Measurements from ENCODE around the gene BTAF1.

Gene BTAF1

DNA sequence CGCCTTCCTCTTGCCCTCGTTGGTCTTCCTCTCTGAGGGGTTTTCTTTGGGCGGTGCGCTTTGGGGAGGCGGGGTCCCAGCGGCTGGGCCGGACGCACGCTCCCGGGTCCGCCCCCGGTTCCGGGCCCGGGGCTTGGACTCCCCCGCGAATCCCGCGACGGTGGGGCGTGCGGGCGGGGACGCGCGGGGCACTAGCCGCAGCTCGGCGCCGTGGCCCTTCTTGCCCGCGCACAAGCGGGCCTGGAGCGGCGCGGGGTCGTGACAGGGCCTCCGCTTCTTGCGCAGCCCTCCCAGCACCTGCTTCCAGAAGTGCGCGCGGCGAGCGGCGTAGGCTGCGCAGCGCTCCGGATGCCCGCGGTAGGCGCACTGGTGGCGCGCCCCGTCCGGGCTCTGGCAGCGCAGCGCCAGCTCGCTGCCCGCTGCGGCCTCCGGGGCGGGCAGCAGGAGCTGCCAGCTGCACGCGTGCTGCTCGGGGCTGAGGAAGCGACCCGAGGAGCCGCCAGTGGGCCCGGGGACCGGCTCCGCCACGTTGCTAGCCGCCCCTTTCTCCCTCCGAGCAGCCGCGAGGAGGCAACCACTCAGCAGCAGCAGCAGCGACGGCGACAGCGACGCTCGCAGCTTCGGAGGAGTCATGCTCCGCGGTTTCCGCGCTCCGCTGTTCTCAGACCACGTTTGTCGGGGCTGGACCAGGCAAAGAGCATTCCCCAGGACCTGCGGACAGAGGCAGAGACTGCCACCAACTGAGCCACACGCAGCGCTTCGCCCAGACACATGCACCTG, 15.0 kb upstream of the BTAF1 start:
- DNase-seq = peak; percentile 74

DNA sequence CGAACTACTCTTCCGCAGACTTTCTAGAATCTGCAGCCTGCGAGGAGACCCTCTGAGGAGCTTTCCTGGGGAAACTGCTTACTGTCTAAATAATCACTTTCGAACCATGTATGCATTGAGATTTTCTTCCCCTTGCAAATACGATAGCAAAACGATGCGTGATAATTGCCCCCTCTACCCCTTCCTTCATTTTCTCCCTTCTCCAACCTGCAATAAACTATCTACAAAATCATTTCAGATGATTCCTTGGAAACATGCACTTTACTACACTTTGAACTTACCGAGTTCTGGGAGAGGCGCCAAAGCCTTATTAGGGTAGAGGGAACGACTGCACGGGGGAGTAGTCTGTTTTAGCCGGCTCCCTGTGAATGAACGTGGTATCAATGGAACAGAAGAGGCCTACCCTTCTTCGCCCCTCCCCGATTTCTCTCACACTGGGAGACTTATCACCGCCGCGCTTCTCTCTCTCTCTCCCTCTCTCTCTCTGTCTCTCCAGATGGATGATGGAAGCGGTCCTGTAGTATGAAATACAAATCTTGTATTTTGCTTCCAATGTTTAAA, 14.4 kb upstream of the BTAF1 start, which contains the start of gene FGFBP3:
TSS of gene FGFBP3 (minus strand) at position 370 of the 561 bp plus-strand sequence. CDS start 517 bp downstream, outside the sequence.
- peak; percentile 36 for DNase-seq

DNA sequence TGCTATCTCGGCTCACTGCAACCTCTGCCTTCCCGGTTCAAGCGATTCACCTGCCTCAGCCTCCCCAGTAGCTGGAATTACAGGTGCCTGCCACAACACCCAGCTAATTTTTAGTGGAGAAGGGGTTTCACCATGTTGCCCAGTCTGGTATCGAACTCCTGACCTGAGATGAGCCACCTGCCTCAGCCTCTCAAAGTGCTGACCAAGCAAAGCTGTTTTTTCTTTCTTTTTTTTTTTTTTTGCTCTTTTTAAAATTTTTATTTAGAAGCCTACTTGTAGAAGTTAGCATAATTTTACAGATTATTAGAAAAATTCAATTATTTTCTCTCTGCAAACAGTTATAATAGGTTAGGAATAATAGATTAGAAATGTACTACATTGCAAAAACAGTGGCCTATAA, 13.1 kb upstream of the BTAF1 start:
- no peak for DNase-seq

DNA sequence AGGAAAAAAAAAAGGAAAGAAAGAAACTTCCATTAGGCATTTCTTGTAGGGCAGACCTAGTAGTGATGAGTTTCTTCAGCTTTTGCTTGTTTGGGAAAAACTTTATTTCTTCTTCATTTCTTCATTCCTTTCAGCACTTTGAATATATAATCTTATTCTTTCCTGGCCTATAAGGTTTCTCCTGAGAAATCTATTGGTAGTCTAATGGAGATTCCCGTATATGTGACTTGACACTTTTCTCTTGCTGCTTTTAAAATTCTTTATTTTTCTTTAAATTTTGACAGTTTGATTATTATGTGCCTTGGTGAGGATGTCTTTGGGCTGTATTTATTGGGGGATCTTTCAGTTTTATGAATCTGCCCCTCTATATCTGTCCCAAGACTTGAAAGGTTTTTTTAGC, 3.9 kb upstream of the BTAF1 start:
- no peak for DNase-seq

DNA sequence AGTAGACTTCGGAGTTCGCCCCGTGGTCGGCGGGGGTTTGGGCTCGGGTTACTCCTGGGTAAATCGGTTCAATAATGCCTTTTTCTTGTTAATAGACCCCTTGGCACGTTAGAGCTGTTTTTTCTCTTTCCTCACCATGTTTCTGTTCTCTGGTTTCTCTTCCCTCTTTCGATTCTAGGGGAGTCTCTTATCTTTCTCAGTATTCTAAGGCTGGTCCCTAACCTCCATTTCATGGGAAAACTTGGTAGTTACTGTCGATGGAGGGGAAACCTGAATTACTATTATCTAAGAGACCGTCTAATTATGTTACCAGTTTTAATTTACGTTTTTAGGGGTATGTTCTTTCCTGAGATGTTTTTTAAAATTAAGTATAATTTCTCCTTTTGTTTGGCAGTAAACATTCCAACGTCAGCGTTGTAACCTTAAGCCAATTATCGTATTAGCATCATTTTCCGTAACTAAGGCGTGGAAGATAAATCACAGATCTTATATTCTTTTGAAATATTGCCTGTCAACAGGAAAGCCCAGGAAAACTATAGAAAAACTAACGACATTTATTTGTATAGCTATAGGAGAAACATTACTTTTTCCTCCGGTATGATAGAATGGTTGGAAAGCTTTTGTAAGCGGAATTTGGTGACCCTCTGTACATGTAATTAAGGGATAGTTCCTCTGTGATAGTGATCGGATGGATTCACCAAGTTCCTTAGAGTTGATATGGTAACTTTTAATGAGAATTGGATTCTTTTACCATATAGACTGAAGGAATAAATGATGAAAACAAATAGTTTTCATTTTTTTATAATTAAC, 847 bp downstream of the BTAF1 start:
- DNase-seq = no peak

DNA sequence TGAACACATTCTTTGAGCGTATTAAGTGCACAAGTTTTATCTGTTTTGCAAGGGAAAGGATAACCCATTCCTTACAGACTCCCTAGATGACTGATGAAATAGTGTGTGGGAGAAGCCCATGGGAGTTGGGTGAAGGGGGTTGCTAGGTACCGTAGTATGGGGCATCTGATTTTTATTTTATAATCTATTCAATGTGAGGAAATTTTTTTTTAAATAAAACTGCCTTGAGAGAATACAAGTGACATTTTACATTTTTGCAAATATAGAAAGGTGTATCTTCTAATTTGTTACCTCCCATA, 1.4 kb downstream of the BTAF1 start:
- no peak for DNase-seq

DNA sequence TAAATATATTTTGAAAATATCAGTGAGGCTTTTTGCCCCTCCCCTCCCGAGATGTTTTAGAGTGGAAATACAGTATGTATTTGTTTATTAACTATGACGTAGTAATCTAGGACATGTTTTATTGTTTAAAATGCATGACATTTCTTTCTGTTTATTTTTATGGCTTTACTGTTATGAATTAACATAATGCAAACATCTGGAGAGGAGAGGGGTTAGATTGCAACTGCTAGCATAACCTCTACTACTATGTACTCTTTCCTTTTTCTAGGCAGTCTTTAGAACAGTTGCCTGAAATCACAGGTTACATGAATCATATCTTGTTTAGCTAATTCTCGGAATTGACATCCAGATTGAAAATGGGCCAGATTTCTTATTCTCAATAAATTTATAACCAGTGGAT, 7.4 kb downstream of the BTAF1 start:
- no peak for DNase-seq

DNA sequence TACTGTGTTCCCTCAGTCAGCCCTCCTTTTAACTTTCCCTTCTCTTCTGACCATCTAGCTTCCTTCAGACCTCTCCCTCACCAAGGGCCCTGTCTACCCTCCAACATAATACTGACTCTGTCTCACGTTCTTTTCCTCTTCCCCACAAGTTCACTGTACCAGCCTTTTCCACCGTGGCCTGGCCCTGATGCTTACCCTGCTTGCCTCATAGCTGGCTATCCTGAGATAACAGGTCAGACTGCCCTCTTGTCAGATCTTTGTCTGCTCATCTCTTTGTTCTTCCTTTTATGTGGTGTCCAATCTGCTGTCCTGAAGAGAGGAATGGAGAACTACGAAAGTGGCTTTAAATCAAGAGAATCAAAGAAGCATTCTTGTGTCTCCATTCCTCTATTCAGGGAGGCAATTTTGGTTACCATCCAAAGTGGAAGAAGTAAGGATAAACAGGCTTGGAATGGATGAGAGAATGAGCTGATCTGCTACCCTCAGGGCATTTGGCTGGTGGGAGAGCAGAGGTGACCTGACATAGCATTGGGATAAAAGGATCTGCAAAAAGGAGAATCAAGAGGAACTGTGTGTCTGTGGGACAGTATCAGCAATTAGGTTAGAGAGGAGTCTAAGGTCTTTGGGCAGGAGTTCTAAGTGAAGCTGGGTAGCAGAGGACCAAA, 8.1 kb downstream of the BTAF1 start:
- DNase-seq = no peak

DNA sequence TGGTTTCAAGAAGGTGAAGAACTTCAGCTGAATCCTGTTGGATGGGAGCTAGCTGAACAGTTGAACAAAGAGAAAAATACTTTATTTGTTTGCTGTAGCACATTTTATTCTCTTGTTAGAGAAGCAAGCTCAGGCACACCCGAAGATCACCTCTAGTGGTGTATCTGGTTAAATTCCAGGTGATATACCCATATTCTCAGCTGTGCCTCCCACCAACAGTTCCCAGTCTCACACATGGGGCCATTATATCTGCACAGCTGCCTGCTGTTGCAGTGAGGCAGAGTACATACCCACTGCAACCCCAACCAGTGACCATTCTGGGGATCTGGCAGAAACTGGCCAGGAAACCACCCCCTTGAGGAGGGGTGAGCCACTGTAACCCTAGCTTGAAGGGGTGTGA, 9.2 kb downstream of the BTAF1 start:
- no peak for DNase-seq

DNA sequence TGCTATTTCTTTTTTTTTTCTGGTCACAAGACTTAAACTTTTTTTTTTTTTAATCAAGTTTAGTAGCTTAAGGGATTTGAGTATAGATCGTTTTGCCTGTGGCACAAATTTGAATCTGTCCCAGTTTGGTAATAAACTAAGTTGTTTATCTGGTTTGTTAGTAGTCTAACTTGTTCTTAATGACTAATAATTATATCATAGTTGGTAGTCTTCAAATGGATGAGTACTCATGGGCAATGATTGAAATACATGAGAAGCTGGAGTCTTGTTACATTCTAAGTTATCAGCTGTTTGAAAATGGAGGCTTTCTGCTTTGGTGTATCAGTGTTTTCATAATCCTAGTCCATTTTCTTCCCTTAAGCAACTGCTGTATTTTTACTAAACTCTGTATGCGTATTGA, 12.3 kb downstream of the BTAF1 start:
- DNase-seq = no peak

DNA sequence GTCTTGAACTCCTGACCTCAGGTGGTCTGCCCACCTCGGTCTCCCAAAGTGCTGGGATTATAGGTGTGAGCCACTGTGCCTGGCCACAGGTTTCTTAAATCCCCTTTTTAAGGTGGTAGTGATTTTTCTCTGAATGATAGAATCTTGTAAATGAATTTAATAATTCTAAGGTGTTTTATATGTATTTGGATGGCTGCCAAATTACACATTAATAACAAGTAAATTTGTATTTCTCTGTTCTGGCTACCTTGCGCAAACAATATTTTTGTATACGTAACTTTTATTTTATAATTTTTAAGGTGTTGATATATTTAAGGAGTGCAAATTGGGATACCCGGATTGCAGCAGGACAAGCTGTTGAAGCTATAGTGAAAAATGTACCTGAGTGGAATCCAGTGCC, 16.1 kb downstream of the BTAF1 start:
- DNase-seq = no peak

DNA sequence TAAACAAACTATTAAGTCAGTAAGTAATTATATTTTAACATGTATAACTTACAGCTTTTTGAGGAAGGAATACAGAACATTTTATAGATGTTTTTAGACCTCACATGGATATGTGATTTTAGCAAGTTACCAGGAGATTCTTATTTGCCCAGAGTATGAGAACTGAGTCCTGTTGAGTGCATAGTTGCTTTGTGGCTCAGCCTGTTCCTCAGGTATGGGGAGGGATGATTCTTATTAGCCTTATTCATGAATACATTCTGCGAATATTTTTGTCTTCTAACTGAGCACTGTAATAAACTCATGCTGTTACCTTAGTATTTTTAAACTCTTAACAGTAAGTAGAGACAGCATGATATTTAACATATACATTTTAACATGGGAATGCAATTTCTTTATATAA, 17.9 kb downstream of the BTAF1 start:
- DNase-seq = no peak

DNA sequence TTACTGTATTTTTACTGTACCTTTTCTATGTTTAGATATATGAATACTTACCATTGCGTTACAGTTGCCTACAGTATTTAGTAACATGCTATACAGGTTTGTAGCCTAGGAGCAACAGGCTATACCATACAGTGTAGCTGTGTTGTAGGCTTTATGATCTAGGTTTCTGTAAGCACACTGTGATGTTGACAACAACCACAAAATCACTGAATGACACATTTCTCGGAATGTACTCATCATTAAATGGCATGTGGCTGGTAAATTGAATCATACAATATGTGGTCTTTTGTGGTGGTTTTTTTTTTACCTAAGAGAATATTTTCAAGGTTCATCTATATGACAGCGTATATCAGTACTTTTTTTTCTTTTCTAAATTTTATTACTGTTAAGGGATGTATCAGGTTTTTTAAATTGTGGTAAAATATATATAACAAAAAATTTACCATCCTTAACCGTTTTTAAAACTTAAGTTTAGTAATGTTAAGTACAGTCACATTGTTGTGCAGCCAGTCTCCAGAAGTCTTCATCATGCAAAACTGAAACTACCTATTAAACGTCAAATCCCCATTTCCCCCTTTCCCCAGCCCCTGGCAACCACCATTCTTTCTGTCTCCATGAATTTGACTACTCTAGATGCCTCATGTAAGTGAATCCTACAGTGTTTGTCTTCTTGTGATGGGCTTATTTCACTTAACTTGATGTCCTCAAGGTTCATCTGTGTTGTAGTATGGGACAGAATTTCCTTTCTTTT, 21.5 kb downstream of the BTAF1 start:
- DNase-seq = peak; percentile 25

DNA sequence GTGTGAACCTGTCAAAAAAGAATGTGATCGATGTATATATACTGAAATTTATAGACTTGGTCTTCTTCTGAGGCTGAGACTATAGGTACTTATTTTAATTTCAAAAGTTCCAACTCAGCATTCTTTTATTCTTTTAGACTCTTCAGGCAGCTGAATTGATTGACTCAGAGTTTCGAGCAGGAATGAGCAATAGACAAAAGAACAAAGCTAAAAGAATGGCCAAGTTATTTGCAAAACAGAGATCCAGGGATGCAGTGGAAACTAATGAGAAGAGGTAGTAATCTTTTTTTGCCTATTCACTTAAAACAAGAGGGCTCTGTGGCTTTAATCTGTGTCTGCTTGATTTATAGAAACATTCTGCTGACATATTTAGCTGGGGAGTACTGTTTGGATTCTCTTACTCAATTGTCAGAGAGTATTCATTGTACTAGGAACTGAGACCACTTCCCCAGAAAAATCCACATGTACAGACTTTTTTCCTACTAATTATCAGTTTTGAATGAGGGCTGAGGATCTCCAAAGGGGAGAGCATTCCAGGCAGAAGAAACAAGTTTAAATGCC, 30.1 kb downstream of the BTAF1 start:
- DNase-seq = no peak

DNA sequence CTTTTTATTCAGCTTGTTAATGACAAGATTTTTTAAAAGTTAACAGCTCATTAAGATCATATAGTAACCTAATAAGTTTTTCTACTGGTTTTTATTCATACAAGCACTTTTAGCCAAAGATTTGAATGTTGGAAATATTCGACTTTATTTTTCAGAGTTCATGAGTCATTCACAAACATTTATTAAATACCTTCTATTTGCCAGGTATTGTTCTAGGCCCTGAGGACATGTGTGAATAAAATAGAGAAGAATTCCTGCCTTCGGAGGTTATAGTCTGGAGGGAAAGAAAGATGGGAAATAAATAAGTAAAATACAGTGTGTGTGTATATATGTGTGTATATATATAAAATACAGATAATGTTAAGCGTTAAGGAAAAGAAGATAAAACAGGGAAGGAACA, 31.5 kb downstream of the BTAF1 start:
- no peak for DNase-seq

DNA sequence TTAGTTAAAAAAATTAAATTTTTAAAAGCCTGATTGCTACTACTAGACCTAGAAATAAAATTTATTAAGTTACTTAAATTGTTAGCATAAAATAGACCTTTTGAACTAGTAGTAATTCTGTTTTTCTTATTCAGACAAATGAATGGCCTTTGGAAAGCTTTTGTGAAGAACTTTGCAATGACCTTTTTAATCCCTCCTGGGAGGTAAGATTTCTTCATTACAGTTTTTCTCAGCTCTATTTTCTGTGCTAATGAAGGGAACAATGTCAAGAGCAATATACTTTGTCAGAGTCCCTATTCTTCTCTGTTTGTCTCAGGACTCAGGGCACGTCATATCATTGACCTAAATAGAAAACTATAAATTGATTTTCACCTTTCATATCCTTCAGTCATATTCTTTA, 33.5 kb downstream of the BTAF1 start:
- no peak for DNase-seq

DNA sequence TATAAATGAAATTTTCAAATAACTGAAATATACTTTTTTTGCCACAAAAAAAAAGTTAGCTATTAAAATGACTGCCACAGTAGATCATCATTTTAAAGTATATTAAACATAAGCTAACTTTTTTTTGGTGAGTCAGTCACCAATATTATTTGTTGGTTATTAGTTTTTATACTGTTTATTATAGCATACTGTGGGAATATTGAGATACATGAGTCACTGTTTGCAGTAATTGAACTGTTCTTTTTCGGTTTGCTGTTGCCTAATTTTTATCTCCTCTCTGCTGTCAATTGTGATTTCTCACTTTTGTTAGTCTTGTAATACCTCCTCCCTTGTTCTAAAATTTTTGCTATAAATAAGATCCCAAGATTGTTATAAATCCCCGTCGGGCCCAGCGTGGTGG, 45.7 kb downstream of the BTAF1 start:
- no peak for DNase-seq

DNA sequence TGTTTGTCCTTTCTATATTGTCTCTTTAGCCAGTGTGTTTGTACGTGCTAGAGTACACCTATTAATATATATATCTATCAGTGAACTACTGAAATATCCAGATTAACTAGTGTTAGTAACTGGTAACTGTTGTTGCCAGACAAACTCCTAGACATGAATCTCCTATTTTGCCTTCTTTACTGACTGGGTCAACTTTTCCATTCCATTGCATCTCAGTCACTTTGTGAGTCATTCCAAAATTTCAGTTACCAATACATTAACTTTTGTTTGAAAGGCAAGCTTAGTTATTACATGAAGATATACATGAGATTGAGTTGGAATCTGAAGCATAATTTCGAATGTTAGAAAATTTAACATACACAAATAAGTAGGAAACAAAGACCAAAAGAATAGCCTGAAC, 51.4 kb downstream of the BTAF1 start:
- DNase-seq = no peak

DNA sequence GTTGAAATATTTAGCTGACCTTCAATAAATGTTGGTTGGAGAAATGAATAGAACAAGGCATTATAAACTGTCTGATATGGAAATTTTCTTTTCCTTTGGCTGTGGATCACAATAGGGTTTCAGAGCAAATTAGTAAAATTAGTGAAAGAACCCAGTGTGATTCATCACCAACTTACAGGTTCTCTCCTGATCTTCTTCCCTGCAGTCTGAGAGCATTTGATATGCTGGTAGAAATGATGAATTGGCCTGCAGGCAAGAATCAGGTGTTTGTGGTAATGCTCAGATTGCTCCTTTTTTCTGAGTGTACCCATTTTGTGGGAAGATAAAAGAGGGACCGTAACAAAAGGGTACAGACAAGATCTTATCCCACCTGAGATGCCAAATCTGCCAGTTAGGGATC, 51.9 kb downstream of the BTAF1 start:
- no peak for DNase-seq

DNA sequence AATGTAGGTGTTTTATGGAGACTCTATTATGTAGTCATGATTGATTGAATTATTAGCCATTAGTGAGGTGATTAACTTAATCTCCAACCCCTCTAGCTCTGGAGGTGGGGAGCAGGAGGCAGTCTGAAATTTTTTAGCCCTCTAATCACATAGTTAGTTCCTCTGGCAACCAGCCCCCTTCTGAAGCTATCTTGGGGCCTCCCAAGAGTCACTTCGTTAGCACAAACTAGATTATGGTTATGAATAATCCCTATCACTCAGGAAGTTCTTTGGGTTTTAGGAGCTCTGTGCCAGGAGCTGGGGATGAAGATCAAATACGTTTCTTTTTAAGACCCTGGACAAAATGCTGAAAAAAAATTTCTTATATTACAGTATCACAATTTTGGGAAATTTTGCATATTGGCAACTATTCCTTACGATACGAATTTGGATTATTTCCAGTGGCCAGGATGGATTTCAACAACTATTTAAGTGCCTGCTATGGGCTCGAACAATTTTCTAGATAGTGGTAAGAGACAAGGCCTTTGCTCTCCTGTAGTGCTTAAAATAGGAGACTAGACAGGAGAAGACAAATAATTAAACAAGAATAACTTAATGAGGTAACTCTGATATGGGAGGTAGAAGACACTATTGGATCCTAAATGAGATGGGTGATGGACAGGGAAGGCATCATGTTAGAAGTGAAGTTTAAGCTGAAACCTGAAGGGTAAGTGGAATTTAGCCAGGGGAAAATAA, 52.9 kb downstream of the BTAF1 start:
- no peak for DNase-seq

DNA sequence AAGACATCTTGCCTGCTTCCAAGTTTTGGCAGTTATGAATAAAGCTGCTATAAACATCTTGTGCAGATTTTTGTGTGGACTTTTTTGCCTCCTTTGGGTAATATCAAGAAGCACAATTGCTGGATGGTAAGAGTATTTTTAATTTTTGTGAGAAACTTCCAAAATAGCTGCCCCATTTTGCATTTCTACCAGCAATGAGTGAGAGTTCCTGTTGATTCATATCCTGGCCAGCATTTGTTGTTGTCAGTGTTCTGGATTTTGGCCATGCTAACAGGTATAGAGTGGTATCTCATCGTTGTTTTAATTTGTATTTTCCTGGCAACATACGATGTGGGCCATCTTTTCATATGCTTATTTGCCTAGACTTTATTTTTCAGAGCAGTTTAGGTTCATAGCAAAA, 53.9 kb downstream of the BTAF1 start:
- no peak for DNase-seq

DNA sequence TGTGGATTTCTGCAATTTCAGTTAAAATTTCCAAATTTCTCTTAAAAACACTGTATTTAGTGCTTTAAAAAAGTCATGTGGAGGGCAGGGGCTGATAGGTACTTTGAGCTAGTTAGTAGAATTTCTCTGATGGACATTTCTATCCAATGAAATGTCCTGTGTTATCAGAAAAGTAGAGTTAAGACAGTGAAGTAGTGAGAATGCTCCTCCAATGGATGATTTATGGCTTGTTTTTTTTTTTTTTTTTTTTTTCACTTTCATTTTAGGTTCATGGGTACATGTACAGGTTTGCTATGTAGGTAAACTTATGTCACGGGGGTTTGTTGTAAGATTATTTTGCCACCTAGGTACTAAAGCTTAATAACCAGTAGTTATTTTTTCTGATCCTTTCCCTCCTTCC, 55.0 kb downstream of the BTAF1 start:
- no peak for DNase-seq
